Measurements from ENCODE around the gene CPA4.

Gene CPA4

DNA sequence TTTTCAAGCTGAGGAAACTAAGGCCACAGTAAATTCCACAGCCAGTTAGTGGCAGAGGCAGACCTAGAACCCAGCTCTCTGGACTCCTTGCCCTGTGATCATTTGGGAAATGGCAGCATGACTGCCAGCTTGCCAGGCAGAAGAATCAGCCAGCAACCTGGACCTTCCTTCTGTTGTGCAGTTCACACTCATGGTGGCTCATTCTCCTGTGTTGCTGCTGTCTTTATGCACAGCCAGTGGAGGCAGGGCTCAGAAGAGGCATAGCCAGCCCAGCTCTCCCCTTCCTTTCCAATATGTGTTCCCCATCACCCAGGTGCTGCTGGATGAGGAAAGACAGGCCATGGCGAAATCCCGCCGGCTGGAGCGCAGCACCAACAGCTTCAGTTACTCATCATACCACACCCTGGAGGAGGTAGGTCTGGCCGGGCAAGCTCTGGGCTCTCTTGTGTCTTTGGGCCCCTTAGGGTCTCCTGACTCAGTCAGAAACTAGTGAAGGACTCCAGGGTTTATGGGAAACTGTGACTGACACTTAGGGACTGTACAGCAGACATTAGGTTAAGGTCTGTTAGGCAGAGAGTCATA lies 66.4 kb downstream of the CPA4 start:
- H3K36me3 ChIP-seq (ENCODE audit: control insufficient read depth, low read length): no peaks in the 10 kb centered on the region
- H3K4me2 ChIP-seq (ENCODE audit: low read length): no peak overlapping the region
- TF ChIP-seq, protein P1, sequence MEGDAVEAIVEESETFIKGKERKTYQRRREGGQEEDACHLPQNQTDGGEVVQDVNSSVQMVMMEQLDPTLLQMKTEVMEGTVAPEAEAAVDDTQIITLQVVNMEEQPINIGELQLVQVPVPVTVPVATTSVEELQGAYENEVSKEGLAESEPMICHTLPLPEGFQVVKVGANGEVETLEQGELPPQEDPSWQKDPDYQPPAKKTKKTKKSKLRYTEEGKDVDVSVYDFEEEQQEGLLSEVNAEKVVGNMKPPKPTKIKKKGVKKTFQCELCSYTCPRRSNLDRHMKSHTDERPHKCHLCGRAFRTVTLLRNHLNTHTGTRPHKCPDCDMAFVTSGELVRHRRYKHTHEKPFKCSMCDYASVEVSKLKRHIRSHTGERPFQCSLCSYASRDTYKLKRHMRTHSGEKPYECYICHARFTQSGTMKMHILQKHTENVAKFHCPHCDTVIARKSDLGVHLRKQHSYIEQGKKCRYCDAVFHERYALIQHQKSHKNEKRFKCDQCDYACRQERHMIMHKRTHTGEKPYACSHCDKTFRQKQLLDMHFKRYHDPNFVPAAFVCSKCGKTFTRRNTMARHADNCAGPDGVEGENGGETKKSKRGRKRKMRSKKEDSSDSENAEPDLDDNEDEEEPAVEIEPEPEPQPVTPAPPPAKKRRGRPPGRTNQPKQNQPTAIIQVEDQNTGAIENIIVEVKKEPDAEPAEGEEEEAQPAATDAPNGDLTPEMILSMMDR (IDR thresholded peaks at IDR 0.05; ENCODE audit: low read depth, low read length, poor library complexity, severe bottlenecking): no peak
- TF ChIP-seq EZH2phosphoT487 (IDR thresholded peaks at IDR 0.05; ENCODE audit: borderline replicate concordance, low read length): no peak
- no peaks in the 10 kb centered on the region for H3K79me2 ChIP-seq (ENCODE audit: control insufficient read depth, low read length)
- H3K9me3 ChIP-seq (ENCODE audit: control insufficient read depth, insufficient read depth, low read length): peaks cover 3% of the 10 kb centered on the region; the same call in 1 of the 2 replicates
- no peaks in the 10 kb centered on the region for H3K9me2 ChIP-seq (replicated peaks; ENCODE audit: control insufficient read depth, low read length)
- no peaks in the 10 kb centered on the region for H3K4me1 ChIP-seq (ENCODE audit: control insufficient read depth, low read length)
- H3K27ac ChIP-seq (ENCODE audit: low read depth, low read length): no peak overlapping the region
- no peak overlapping the region for H3K4me3 ChIP-seq (ENCODE audit: low read length)
- no peaks in the 10 kb centered on the region for H3F3A ChIP-seq (ENCODE audit: control insufficient read depth, insufficient read depth)
- peaks cover 4% of the 10 kb centered on the region for H3K27me3 ChIP-seq (ENCODE audit: control insufficient read depth, low read length)
- no peaks in the 10 kb centered on the region for H4K20me1 ChIP-seq (ENCODE audit: control insufficient read depth, insufficient read depth, low read depth, low read length)

DNA sequence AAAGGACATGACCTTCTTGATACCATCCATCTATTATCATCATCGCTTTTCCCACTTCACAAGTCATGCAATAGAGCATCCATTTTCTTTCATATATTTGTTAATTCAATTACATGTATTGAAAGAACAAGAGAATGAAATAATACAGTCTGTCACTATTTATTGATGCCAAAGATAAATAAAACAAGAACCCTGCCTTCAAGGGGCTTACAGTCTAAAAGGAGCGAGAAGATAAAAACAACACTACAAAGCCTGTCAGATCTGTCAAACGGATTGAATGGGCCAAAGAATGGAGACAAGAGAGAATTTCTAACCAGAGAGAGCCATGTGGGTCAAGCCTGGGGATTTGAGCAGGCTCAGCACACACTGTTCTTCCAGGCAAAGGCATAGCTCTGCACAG lies 67.6 kb downstream of the CPA4 start:
- Histone ChIP-seq H3K36me3 (ENCODE audit: control insufficient read depth, low read length) (no peaks in the 10 kb centered on the region), H4K20me1 (ENCODE audit: control insufficient read depth, insufficient read depth, low read depth, low read length) (no peaks in the 10 kb centered on the region), H3K9me3 (ENCODE audit: control insufficient read depth, insufficient read depth, low read length) (peaks cover 3% of the 10 kb centered on the region; the same call in 1 of the 2 replicates), H3K27ac (ENCODE audit: low read depth, low read length) (no peak overlapping the region), H3K4me2 (ENCODE audit: low read length) (no peak overlapping the region), H3K4me3 (ENCODE audit: low read length) (no peak overlapping the region), H3K27me3 (ENCODE audit: control insufficient read depth, low read length) (peaks cover 4% of the 10 kb centered on the region), H3K4me1 (ENCODE audit: control insufficient read depth, low read length) (no peaks in the 10 kb centered on the region), H3F3A (ENCODE audit: control insufficient read depth, insufficient read depth) (no peaks in the 10 kb centered on the region), H3K9me2 (replicated peaks; ENCODE audit: control insufficient read depth, low read length) (no peaks in the 10 kb centered on the region), H3K79me2 (ENCODE audit: control insufficient read depth, low read length) (no peaks in the 10 kb centered on the region)
- TF ChIP-seq EZH2phosphoT487 (IDR thresholded peaks at IDR 0.05; ENCODE audit: borderline replicate concordance, low read length): no peak
- TF ChIP-seq, protein P1 (IDR thresholded peaks at IDR 0.05; ENCODE audit: low read depth, low read length, poor library complexity, severe bottlenecking): no peak

GRCh38 chr7:130361681-130362080 lies 68.7 kb downstream of the CPA4 start:
- Histone ChIP-seq H3K27ac (ENCODE audit: low read depth, low read length) (no peak overlapping the region), H3K9me3 (ENCODE audit: control insufficient read depth, insufficient read depth, low read length) (peaks cover 3% of the 10 kb centered on the region; the same call in 1 of the 2 replicates), H4K20me1 (ENCODE audit: control insufficient read depth, insufficient read depth, low read depth, low read length) (no peaks in the 10 kb centered on the region), H3K9me2 (replicated peaks; ENCODE audit: control insufficient read depth, low read length) (no peaks in the 10 kb centered on the region), H3K27me3 (ENCODE audit: control insufficient read depth, low read length) (peaks cover 4% of the 10 kb centered on the region), H3K4me2 (ENCODE audit: low read length) (no peak overlapping the region), H3K4me1 (ENCODE audit: control insufficient read depth, low read length) (no peaks in the 10 kb centered on the region), H3F3A (ENCODE audit: control insufficient read depth, insufficient read depth) (no peaks in the 10 kb centered on the region), H3K4me3 (ENCODE audit: low read length) (no peak overlapping the region), H3K79me2 (ENCODE audit: control insufficient read depth, low read length) (no peaks in the 10 kb centered on the region), H3K36me3 (ENCODE audit: control insufficient read depth, low read length) (no peaks in the 10 kb centered on the region)
- TF ChIP-seq, protein P1 (IDR thresholded peaks at IDR 0.05; ENCODE audit: low read depth, low read length, poor library complexity, severe bottlenecking): no peak
- no peak for TF ChIP-seq EZH2phosphoT487 (IDR thresholded peaks at IDR 0.05; ENCODE audit: borderline replicate concordance, low read length)
